Measurements from ENCODE around the gene TFAM.

TFAM gene

DNA sequence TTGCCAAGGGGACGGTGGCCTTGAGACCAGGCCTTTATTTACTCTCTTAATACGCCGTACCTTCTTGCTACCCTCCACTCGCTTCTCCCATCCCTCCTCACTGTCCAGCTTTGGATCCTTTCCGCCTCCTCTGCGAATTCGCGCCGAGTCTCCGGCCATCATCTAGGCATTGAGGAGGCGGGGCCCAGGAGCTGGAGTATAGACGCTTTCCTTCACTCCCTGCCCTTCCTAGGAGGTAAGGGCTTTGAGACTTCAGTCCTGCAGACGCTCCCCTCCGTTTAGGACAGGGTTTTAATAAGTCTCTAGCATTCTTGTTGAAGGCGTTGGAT, 538 bp downstream of the TFAM start:
- in situ Hi-C loops (cut with MboI; ENCODE audit: low pct_unique_long_range_greater_than_20kb, low sequenced_read_pairs, unreplicated experiment): no loop called here
- TF ChIP-seq, protein P1, sequence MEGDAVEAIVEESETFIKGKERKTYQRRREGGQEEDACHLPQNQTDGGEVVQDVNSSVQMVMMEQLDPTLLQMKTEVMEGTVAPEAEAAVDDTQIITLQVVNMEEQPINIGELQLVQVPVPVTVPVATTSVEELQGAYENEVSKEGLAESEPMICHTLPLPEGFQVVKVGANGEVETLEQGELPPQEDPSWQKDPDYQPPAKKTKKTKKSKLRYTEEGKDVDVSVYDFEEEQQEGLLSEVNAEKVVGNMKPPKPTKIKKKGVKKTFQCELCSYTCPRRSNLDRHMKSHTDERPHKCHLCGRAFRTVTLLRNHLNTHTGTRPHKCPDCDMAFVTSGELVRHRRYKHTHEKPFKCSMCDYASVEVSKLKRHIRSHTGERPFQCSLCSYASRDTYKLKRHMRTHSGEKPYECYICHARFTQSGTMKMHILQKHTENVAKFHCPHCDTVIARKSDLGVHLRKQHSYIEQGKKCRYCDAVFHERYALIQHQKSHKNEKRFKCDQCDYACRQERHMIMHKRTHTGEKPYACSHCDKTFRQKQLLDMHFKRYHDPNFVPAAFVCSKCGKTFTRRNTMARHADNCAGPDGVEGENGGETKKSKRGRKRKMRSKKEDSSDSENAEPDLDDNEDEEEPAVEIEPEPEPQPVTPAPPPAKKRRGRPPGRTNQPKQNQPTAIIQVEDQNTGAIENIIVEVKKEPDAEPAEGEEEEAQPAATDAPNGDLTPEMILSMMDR (IDR thresholded peaks at IDR 0.05; ENCODE audit: extremely low read depth, insufficient read depth, missing control alignments): no peak
- no peak for DNase-seq (ENCODE audit: low spot score)

DNA sequence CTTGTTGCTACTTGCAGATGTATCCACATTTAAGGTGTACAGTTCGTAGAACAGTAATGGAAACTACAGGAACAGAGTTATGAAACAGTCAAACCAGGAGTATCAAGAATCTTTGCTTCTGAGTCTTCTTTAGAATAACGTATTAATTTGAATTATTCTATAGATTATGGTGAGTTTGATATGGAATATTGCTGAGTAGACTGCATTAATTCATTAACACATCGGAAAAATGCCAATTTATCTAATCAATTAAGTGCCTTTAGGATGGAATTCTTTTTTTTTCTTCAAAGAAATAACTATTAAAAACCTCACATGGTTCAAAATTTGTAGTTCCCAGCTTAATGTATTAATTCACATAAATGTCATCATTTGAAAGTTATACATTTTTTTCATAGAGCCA, 3.8 kb downstream of the TFAM start:
- TF ChIP-seq, protein P1 (IDR thresholded peaks at IDR 0.05; ENCODE audit: extremely low read depth, insufficient read depth, missing control alignments): no peak
- no peak for DNase-seq (ENCODE audit: low spot score)
- in situ Hi-C loops (cut with MboI; ENCODE audit: low pct_unique_long_range_greater_than_20kb, low sequenced_read_pairs, unreplicated experiment): no loop called here

DNA sequence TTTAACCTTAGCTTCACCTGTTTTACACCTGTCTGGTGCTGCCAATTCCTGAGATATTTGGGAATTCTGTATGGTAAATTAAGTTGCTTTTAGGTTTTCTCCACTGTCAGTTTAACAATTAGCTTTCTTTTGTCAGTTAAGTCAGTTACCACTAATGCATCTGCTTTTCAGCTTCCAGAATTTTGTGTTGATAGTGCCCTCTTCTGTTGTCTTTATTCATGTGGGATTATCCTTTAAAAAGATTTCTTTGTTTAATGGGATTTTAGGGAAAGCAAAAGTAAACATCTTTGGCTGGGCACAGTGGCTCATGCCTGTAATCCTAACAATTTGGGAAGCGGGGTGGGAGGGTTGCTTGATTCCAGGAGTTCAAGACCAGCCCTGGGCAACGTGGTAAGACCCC, 8.1 kb downstream of the TFAM start:
- in situ Hi-C loops (cut with MboI; ENCODE audit: low pct_unique_long_range_greater_than_20kb, low sequenced_read_pairs, unreplicated experiment): no loop called here
- no peak for DNase-seq (ENCODE audit: low spot score)
- TF ChIP-seq, protein P1 (IDR thresholded peaks at IDR 0.05; ENCODE audit: extremely low read depth, insufficient read depth, missing control alignments): no peak

DNA sequence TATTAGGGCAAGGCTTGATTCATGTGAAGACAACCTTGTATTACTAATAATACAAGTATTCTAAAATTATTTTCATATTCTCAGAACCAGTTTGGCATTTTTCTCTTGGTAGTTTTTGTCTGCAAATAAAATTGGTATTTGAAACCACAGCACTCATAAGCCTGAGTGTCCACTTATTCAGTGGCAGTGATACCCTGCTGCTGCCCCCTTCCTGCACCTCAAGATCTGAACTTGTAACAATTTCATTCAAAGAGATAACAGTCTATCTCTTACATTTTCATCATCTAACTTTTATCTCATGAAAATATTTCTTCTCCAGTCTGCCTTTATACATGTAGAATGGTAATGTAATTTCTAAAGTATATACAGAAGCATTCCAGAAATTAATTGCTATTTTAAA, 9.3 kb downstream of the TFAM start:
- TF ChIP-seq, protein P1 (IDR thresholded peaks at IDR 0.05; ENCODE audit: extremely low read depth, insufficient read depth, missing control alignments): no peak
- DNase-seq (ENCODE audit: low spot score): no peak
- in situ Hi-C loops (cut with MboI; ENCODE audit: low pct_unique_long_range_greater_than_20kb, low sequenced_read_pairs, unreplicated experiment): no loop called here

DNA sequence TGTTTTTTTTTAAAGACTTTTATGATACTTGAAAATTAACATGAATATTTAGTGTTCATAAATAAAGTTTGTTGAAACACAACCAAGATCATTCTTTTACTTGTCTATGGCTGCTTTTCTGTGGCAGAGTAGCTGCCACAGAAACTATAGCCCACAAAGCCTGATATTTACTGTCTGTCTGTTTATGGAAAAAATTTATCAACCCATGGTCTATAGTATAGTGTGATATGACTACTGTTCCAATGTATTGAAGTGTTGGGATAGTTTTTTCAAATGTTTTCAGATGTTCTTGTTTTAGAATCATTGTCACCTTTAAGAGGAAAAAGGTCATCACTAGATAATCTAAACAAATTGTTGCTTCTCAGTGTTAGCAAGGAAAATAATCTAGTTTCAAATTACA, 10.8 kb downstream of the TFAM start:
- no peak for DNase-seq (ENCODE audit: low spot score)
- in situ Hi-C loops (cut with MboI; ENCODE audit: low pct_unique_long_range_greater_than_20kb, low sequenced_read_pairs, unreplicated experiment): no loop called here
- TF ChIP-seq, protein P1 (IDR thresholded peaks at IDR 0.05; ENCODE audit: extremely low read depth, insufficient read depth, missing control alignments): no peak

DNA sequence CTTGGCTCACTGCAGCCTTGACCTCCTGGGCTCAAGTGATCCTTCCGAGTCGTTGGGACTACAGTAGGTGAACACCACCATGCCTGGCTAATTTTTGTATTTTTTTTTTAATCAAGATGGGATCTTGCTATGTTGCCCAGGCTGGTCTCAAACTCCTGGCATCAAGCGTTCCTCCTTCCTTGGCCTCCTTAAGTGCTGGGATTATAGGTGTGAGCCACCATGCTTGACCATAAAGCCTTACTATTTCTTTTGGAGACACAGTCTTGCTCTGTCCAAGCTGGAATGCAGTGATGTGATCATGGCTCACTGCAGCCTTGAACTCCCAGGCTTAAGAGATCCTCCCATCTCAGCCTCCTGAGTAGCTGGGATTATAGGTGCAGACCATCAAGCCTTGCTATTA, 12.6 kb downstream of the TFAM start:
- TF ChIP-seq, protein P1 (IDR thresholded peaks at IDR 0.05; ENCODE audit: extremely low read depth, insufficient read depth, missing control alignments): no peak
- DNase-seq (ENCODE audit: low spot score): no peak

DNA sequence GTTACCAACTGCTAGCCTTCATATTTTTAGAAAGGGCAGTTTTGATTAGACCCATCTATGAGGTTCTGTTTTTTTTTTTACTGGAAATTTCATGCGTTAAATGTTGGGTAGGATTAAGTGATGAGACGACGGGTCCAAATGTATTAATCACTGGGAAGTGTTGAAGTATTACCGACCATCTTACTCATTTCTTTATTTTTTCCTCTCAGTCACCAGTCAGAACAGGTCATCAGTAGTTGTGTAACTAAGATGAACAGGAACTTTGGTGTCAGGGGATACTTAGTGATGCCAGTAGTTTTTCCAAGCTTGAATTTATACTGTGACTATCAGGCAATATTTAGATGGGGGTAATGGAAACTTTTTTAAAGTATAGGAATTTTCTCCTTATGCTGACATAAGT, 14.2 kb downstream of the TFAM start:
- TF ChIP-seq, protein P1 (IDR thresholded peaks at IDR 0.05; ENCODE audit: extremely low read depth, insufficient read depth, missing control alignments): no peak
- in situ Hi-C loops (cut with MboI; ENCODE audit: low pct_unique_long_range_greater_than_20kb, low sequenced_read_pairs, unreplicated experiment): no loop called here
- DNase-seq (ENCODE audit: low spot score): no peak

More for the DNA sequence above, 12.6 kb downstream of the TFAM start:
- in situ Hi-C loops (cut with MboI; ENCODE audit: low pct_unique_long_range_greater_than_20kb, low sequenced_read_pairs, unreplicated experiment): no loop called here
